Measurements from ENCODE around the gene THUMPD2.

Gene THUMPD2

GRCh38 chr2:39736640-39737039, 42.4 kb downstream of the THUMPD2 start:
- Histone ChIP-seq H3K27me3 (replicated peaks) (no peaks in the 10 kb centered on the region), H3K27ac (peak overlapping the region; percentile 82), H3K36me3 (replicated peaks) (no peaks in the 10 kb centered on the region), H3K4me3 (ENCODE audit: low read depth, low read length) (no peak overlapping the region)
- peak; percentile 92 for DNase-seq
- in situ Hi-C loops (cut with HindIII; ENCODE audit: low pct_ligation_motif_present, low sequenced_read_pairs): no loop called here
- no peak for TF ChIP-seq CTCF (IDR thresholded peaks at IDR 0.05; ENCODE audit: low read depth, low read length, missing control alignments)

GRCh38 chr2:39735648-39736047, 43.4 kb downstream of the THUMPD2 start:
- Histone ChIP-seq H3K36me3 (replicated peaks) (peaks cover under 1% of the 10 kb centered on the region), H3K27me3 (replicated peaks) (no peaks in the 10 kb centered on the region), H3K4me3 (ENCODE audit: low read depth, low read length) (no peak overlapping the region), H3K27ac (peak overlapping the region; percentile 82)
- in situ Hi-C loops (cut with HindIII; ENCODE audit: low pct_ligation_motif_present, low sequenced_read_pairs): no loop called here
- DNase-seq: no peak
- no peak for TF ChIP-seq CTCF (IDR thresholded peaks at IDR 0.05; ENCODE audit: low read depth, low read length, missing control alignments)

- H3K27ac ChIP-seq: no peak overlapping the region
- H3K27me3 ChIP-seq (replicated peaks): no peaks in the 10 kb centered on the region
- no peak overlapping the region for H3K4me3 ChIP-seq (ENCODE audit: low read depth, low read length)
- H3K36me3 ChIP-seq (replicated peaks): peaks cover 4% of the 10 kb centered on the region
- in situ Hi-C loops (cut with HindIII; ENCODE audit: low pct_ligation_motif_present, low sequenced_read_pairs): no loop called here
- no peak for TF ChIP-seq CTCF (IDR thresholded peaks at IDR 0.05; ENCODE audit: low read depth, low read length, missing control alignments)
- no peak for DNase-seq
Observed at GRCh38 chr2:39734445-39734844, 44.6 kb downstream of the THUMPD2 start.

GRCh38 chr2:39733070-39733674, 45.9 kb downstream of the THUMPD2 start:
- H3K27ac ChIP-seq: no peak overlapping the region
- in situ Hi-C loops (cut with HindIII; ENCODE audit: low pct_ligation_motif_present, low sequenced_read_pairs): no loop called here
- no peak for TF ChIP-seq CTCF (IDR thresholded peaks at IDR 0.05; ENCODE audit: low read depth, low read length, missing control alignments)
- no peak for DNase-seq
- no peaks in the 10 kb centered on the region for H3K27me3 ChIP-seq (replicated peaks)
- peaks cover 4% of the 10 kb centered on the region for H3K36me3 ChIP-seq (replicated peaks)
- H3K4me3 ChIP-seq (ENCODE audit: low read depth, low read length): no peak overlapping the region

- Histone ChIP-seq H3K36me3 (replicated peaks) (peaks cover 4% of the 10 kb centered on the region), H3K27ac (no peak overlapping the region), H3K27me3 (replicated peaks) (no peaks in the 10 kb centered on the region), H3K4me3 (ENCODE audit: low read depth, low read length) (no peak overlapping the region)
- TF ChIP-seq CTCF (IDR thresholded peaks at IDR 0.05; ENCODE audit: low read depth, low read length, missing control alignments): no peak
- no peak for DNase-seq
- in situ Hi-C loops (cut with HindIII; ENCODE audit: low pct_ligation_motif_present, low sequenced_read_pairs): no loop called here
Observed at GRCh38 chr2:39732482-39732881, 46.6 kb downstream of the THUMPD2 start.

- H3K27me3 ChIP-seq (replicated peaks): no peaks in the 10 kb centered on the region
- TF ChIP-seq CTCF (IDR thresholded peaks at IDR 0.05; ENCODE audit: low read depth, low read length, missing control alignments): no peak
- H3K36me3 ChIP-seq (replicated peaks): peaks cover 4% of the 10 kb centered on the region
- in situ Hi-C loops (cut with HindIII; ENCODE audit: low pct_ligation_motif_present, low sequenced_read_pairs): no loop called here
- H3K4me3 ChIP-seq (ENCODE audit: low read depth, low read length): no peak overlapping the region
- DNase-seq: no peak
- no peak overlapping the region for H3K27ac ChIP-seq
Observed at GRCh38 chr2:39731546-39731945, 47.5 kb downstream of the THUMPD2 start.

All from brain microvascular endothelial cell (primary cell).